Fibroblast of lung (primary cell): ENCODE results near the gene CA9.

Experiments used
- EZH2 ChIP-seq: IDR thresholded peaks from 2 replicates; pipeline ENCODE4 v1.5.1; 2012; ENCODE audit warnings: low read length, control low read depth, mild to moderate bottlenecking; ENCODE audit errors: missing control alignments
- TF ChIP-seq, protein P1 (sequence below), 2 donors: IDR thresholded peaks in 1 of 2; conservative IDR thresholded peaks in 1 of 2; 1 replicate in 1 of 2; 2 replicates in 1 of 2; pipeline ENCODE4 v1.5.1; 2011 to 2012; ENCODE audit warnings: low read length in 2 of 2, control low read depth in 1 of 2, inconsistent platforms in 1 of 2, low read depth in 1 of 2, mild to moderate bottlenecking in 1 of 2

GRCh38 chr9:35649431-35650340, 24.0 kb upstream of the CA9 start:
- TF ChIP-seq, protein P1, sequence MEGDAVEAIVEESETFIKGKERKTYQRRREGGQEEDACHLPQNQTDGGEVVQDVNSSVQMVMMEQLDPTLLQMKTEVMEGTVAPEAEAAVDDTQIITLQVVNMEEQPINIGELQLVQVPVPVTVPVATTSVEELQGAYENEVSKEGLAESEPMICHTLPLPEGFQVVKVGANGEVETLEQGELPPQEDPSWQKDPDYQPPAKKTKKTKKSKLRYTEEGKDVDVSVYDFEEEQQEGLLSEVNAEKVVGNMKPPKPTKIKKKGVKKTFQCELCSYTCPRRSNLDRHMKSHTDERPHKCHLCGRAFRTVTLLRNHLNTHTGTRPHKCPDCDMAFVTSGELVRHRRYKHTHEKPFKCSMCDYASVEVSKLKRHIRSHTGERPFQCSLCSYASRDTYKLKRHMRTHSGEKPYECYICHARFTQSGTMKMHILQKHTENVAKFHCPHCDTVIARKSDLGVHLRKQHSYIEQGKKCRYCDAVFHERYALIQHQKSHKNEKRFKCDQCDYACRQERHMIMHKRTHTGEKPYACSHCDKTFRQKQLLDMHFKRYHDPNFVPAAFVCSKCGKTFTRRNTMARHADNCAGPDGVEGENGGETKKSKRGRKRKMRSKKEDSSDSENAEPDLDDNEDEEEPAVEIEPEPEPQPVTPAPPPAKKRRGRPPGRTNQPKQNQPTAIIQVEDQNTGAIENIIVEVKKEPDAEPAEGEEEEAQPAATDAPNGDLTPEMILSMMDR (conservative IDR thresholded peaks at IDR 0.05 in 1 of 2, IDR thresholded peaks at IDR 0.05 in 1 of 2; ENCODE audit: low read depth in 1 of 2, low read length in 2 of 2), result no peak
- no peak for TF ChIP-seq EZH2
